GM19043 (cell line): ENCODE measurements around the gene KIAA1671.

Experiments
- ATAC-seq: cut with Tn5 transposase; IDR thresholded peaks from one replicate; pipeline ENCODE4 v1.9.1; 2021; ENCODE audit warnings: low read depth; ENCODE audit not compliant: unreplicated experiment

KIAA1671 gene

DNA sequence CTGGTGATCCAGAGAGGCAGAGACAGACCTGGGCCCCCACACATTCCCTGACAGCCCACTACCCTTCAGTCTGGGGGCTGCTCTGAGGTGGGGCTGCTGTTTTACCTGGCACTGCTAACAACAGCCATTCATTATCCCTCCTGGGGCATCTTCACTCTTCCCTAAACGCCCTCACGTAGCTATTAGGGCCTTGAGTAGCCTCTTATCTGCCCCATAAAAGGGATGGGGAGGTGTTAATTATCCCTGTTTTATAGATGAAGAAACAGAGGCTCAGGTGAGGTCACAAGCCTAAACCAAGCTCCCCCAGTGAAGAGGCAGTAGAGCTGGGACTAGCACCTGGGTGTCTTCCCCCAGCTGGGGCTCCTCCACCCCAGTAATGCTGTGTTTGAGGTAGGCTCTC, 79.5 kb downstream of the KIAA1671 start:
- no peak for ATAC-seq

GRCh38 chr22:25035715-25036114, 83.2 kb downstream of the KIAA1671 start:
- no peak for ATAC-seq

DNA sequence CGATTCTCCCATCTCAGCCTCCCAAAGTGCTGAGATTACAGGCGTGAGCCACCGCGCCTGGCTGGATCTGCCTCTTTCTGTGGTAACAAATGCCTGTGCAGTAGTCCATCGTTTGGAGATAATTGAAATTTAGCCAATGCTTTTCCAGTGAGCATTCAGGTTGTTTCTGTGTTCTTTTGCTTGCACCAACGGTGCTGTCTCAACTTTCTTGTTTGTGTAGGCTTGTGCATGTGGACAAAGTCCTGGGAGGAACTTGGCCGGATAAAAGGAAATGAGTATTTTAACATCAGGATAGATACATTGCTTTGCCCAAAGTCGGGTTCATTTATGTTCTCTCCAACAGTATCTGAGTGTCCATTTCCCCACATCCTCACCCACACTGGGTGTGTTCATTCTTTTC, 85.7 kb downstream of the KIAA1671 start:
- ATAC-seq, result no peak

DNA sequence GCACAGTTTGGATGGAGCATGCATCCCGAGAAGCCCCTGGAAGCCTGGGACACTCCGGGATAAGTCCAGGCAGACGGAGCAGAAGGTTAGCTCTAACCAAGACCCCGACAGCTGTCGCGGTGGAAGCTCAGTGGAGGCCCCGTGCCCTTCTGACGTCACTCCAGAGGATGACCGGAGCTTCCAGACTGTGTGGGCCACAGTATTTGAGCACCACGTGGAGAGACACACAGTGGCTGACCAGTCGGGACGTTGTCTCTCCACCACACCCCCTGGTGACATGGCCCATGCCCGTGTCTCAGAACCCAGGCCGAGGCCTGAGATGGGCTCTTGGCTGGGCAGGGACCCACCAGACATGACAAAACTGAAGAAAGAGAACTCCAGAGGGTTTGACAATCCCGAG, 86.3 kb downstream of the KIAA1671 start:
- no peak for ATAC-seq

GRCh38 chr22:25039255-25039654, 86.7 kb downstream of the KIAA1671 start:
- no peak for ATAC-seq

DNA sequence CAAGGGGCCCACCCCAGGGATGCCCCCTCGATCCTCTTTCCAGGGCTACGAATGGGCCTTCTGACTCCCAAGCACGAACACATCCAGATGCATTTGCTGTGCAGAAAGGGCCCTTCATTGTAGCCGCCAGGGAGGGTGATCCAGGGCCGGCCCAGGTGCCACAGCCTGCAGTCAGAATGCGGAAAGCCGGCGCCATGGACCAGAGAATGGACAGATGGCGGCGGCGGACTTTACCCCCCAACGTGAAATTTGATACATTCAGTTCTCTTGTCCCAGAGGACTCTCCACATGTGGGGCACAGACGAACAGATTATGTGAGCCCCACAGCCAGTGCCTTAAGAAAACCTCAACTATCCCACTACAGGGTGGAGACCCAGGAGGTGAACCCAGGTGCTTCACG, 87.2 kb downstream of the KIAA1671 start:
- no peak for ATAC-seq

DNA sequence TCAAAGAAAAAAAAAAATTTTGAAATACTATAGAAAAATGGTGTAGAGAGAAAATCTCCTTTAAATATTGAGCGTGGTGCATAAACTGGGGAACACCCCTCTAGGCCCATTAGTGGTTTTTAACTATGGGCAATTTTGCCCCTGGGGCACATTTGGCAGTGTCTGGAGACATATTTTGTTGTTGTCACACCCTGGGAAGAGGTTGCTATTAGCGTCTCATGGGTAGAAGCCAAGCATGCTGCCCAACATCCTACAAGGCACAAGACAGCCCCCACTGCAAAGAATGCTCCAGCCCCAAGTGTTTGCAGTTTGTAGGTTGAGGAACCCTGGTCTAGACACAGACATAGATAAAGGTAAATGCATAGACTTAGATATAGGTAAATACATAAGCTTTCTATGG, 92.6 kb downstream of the KIAA1671 start:
- ATAC-seq, result no peak

GRCh38 chr22:25048071-25048470, 95.6 kb downstream of the KIAA1671 start:
- ATAC-seq, result no peak

DNA sequence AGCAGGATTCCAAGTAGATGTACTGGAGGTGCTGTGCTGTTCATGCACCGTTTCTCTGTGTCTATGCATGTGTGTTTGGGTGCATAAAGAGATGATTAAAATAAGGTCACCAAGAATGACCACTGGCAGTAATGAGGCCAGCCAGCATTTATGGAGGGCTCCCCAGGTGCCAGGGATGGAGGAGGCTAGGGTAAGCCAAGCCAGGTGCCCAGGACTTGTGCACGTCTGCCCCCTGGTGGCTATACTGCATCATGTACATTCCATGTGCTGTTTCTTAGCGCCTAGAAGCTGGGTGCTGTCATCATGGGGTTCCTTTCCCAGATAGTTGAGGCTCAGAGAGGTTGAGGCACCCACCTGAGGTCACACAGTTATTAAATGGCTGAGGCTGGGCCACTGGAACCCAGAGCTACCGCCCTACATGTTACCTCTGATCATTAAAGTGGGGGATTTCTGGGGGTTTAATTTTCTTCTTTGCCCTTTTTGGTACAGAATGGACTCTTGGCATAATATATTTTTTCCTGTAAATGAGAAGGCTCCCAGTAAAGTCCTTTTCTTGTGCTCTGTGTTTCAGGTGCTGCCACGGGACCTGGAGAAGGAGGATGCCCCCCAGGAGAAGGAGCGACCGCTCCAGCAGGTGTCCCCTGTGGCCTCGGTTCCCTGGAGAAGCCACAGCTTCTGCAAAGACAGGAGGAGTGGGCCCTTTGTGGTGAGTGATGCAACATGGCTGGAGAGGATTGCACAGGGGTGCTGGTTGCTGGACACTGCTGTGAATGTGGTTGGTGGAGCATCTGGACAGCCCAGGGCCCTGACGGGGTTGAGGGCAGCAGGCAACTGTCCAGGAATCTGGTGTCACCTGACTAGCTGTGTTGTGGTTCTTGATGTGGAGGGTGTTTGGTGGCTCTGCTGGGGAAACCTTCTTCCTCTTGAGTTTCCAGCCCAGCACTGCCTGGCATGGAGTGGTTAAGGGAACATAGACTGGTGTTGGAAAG, 96.4 kb downstream of the KIAA1671 start:
- no peak for ATAC-seq

DNA sequence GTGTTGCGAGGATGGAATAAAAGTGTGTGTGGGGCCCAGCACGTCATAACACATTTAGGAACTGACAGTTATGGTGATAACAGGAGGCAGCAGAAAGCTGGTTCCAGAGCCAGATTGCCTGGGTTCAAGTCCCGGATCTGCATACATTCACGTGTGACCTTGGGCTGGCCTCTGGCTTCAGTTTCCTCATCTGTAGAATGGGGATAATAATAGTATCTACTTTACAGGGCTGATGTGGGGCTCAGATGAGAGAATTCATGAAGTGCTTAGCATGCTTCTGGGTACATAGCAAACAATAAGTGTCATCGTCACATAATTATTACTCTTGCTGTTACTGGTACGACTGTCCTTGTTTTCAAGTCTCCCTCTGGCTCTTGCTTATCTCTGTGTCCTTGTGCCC, 97.3 kb downstream of the KIAA1671 start:
- no peak for ATAC-seq

- ATAC-seq, result no peak
These were observed 98.0 kb downstream of the KIAA1671 start for GRCh38 chr22:25050566-25050965.

DNA sequence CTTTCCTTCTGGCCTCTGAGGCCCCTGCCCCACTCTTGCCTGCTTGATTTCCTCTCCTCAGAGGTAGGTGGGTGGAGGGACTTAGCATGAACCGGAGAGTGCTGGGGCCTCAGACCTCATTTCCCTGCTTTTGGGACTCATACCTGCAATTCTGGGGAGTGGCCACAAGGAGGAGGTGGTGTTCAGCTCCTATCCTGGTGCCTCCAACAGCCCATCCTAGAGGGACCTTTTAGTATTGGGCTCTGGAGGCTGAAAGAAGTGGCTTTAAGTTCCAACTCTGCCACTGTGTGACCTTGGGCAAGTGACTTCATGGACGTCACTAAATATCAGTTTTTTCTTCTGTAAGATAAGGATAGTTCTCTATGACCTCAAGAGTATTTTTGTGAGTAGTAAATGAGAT, 98.6 kb downstream of the KIAA1671 start:
- no peak for ATAC-seq

GRCh38 chr22:25051983-25052710, 99.6 kb downstream of the KIAA1671 start:
- ATAC-seq, result no peak

- ATAC-seq, result no peak
These were observed 100.8 kb downstream of the KIAA1671 start for GRCh38 chr22:25053153-25053805.

DNA sequence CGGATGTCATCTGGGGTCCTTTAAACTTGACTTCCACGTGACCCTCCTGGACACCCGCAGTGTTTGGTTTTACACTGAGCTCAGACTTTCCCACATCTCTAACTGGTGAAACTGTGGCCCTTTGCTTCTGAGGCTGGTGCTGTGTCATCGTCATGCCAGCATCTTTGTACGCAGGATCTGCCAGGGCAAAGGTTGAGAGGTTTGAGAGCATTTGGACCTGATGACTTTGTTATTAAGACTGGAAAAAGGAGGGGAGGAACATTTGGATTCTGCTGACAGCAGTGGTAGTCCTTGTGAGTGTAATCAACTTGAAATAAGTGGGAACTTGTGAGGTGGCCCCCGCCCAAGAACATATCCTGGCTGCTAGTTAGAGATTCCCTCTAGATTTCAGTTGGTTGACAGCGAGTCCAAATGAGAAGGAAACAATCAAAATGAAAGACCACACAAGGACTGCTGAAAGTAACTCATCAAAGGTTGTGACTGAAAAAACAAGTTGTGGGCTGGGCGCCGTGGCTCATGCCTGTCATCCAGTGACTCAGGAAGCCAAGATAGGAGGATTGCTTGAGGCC, 102.5 kb downstream of the KIAA1671 start:
- no peak for ATAC-seq

GRCh38 chr22:25057013-25057881, 104.7 kb downstream of the KIAA1671 start:
- ATAC-seq, result no peak

DNA sequence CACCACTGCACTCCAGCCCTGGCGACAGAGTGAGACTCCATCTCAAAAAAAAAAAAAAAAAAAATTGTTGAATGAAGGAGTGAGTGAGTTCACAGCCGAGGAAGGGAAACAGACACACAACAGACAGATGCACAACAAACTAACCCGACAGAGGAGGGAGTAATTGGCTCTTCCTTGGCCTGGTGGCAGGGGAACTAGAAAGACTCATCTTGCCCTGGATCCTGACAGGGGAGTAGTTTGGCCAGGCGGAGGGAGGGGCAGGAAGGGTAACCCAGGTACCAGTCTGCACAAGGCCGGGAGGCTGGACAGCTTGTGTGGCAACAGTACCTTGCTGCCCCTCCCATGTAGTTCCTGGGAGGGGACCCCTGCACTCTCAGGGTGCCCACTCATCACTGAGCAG, 106.9 kb downstream of the KIAA1671 start:
- ATAC-seq, result no peak

DNA sequence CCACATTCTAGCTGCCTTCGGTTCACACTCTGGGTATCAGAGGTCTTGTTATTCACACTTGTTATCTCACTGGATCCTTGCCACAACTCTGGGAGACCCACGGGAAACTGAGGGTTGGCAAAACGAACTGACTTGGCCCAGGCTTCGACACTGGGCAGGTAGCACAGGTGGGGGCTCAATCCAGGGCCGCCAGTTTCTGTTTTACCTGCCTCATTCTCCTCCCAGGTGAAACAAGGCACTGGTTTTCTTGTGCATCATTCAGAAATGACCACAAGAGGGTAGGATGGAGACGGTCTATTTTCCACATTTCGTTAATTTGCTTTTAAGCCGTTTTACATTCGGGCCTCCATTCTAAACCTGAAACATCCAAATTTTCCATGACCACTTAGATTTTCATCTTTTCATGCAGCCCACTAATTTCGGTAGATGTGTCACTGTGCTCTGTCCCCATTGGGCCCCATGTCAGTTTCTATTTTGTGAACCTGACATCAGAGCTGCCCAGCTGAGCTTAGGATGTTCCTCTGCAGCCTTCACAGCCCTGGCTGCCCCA, 108.1 kb downstream of the KIAA1671 start:
- no peak for ATAC-seq

- no peak for ATAC-seq
These were observed 108.6 kb downstream of the KIAA1671 start for GRCh38 chr22:25061134-25061533.
